Sigmoid colon (tissue), 4 donors: ENCODE measurements around the gene DYRK4.

Experiments used
- EP300 ChIP-seq, 4 donors: sonication (generic); formaldehyde crosslinking; IDR thresholded peaks; one replicate each; pipeline ENCODE4 v1.6.1; 2017; ENCODE audit warnings: antibody characterized with exemption in 4 of 4
- POLR2A ChIP-seq, 2 donors: fragments of 450-650 bp; IDR thresholded peaks; one replicate each; pipeline ENCODE4 v1.6.1; 2016; ENCODE audit warnings: antibody characterized with exemption in 2 of 2, mild to moderate bottlenecking in 2 of 2, moderate library complexity in 2 of 2
- POLR2AphosphoS5 ChIP-seq, 4 donors: sonication (generic); formaldehyde crosslinking; IDR thresholded peaks; one replicate each; pipeline ENCODE4 v1.6.1; 2017; ENCODE audit warnings: antibody characterized with exemption in 4 of 4
- TF ChIP-seq, protein P1 (sequence below), 4 experiments: fragments of 450-650 bp in 3 of 4; fragments of 200-600 bp in 1 of 4; IDR thresholded peaks; one replicate each; pipeline ENCODE4 v1.5.1; 2016 to 2019; ENCODE audit warnings: antibody characterized with exemption in 4 of 4, mild to moderate bottlenecking in 3 of 4, moderate library complexity in 2 of 4

DNA sequence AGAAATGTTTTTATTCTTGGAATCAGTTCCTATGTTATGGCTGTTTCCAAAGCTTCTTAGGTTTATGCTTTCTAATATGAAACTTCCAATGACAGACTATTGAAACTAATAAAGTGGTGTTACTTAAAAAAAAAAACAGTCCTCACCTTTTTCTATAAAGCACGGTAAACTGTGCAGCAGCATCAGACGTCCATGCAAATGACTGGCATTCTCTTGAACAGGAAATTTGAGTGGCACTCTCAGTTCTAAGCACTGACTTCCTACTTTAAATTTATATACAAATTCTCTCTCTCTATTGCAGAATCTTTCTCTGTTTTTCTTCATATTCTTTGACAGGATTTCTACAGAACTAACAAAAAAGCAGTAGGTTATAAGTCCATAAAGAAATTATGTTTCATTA lies 26.1 kb upstream of the DYRK4 start:
- TF ChIP-seq, protein P1, sequence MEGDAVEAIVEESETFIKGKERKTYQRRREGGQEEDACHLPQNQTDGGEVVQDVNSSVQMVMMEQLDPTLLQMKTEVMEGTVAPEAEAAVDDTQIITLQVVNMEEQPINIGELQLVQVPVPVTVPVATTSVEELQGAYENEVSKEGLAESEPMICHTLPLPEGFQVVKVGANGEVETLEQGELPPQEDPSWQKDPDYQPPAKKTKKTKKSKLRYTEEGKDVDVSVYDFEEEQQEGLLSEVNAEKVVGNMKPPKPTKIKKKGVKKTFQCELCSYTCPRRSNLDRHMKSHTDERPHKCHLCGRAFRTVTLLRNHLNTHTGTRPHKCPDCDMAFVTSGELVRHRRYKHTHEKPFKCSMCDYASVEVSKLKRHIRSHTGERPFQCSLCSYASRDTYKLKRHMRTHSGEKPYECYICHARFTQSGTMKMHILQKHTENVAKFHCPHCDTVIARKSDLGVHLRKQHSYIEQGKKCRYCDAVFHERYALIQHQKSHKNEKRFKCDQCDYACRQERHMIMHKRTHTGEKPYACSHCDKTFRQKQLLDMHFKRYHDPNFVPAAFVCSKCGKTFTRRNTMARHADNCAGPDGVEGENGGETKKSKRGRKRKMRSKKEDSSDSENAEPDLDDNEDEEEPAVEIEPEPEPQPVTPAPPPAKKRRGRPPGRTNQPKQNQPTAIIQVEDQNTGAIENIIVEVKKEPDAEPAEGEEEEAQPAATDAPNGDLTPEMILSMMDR (IDR thresholded peaks at IDR 0.05): no peak
- TF ChIP-seq POLR2AphosphoS5 (IDR thresholded peaks at IDR 0.05): no peak
- no peak for TF ChIP-seq POLR2A (IDR thresholded peaks at IDR 0.05)
- TF ChIP-seq EP300 (IDR thresholded peaks at IDR 0.05): no peak
